Common myeloid progenitor, CD34-positive (primary cell): Measurements from ENCODE around the gene MAP3K12.

Experiments
- CTCF ChIA-PET: fragments of 350-600 bp; sonication (Branson Sonifier 250); formaldehyde crosslinking; loops from one replicate; lab custom pipeline; 2021; ENCODE audit warnings: antibody characterized with exemption; lab: Charles Lee
- POLR2A ChIA-PET: fragments of 350-600 bp; sonication (Branson Sonifier 250); formaldehyde crosslinking; loops from one replicate; lab custom pipeline; 2021; ENCODE audit warnings: antibody characterized with exemption; lab: Charles Lee
- DNase-seq, 3 donors: peaks; one replicate each; pipeline versions ENCODE4 v3.0.0 to v3.0.0-alpha.2; 2013
- H3K27ac ChIP-seq, 2 experiments: 1 replicate in 1 of 2; 2 replicates in 1 of 2; pipeline ENCODE4 v1.7.0; 2013; ENCODE audit warnings: inconsistent platforms in 2 of 2, low read length in 2 of 2, mild to moderate bottlenecking in 2 of 2, low read depth in 1 of 2, moderate library complexity in 1 of 2; ENCODE audit not compliant: severe bottlenecking in 2 of 2, insufficient read depth in 1 of 2, poor library complexity in 1 of 2
- H3K27me3 ChIP-seq, 5 experiments: replicated peaks in 2 of 5; 1 replicate in 3 of 5; 2 replicates in 2 of 5; pipeline versions ENCODE4 v1.6.1 to v1.7.0; 2013; ENCODE audit warnings: low read length in 4 of 5, mild to moderate bottlenecking in 2 of 5, moderate library complexity in 2 of 5, inconsistent platforms in 1 of 5; ENCODE audit not compliant: insufficient read depth in 5 of 5, control insufficient read depth in 4 of 5
- H3K36me3 ChIP-seq, 4 experiments: 1 replicate in 2 of 4; 2 replicates in 2 of 4; pipeline versions ENCODE4 v1.6.1 to v1.7.0; 2013; ENCODE audit warnings: low read length in 3 of 4, control low read depth in 1 of 4, mild to moderate bottlenecking in 1 of 4; ENCODE audit not compliant: control insufficient read depth in 4 of 4, insufficient read depth in 4 of 4
- H3K4me1 ChIP-seq, 4 experiments: 1 replicate in 3 of 4; 2 replicates in 1 of 4; pipeline versions ENCODE4 v1.6.1 to v1.7.1; 2013; ENCODE audit warnings: low read length in 3 of 4, mild to moderate bottlenecking in 3 of 4, control low read depth in 1 of 4, inconsistent platforms in 1 of 4, moderate library complexity in 1 of 4; ENCODE audit not compliant: control insufficient read depth in 4 of 4, insufficient read depth in 4 of 4; ENCODE audit errors: control extremely low read depth in 1 of 4
- H3K4me3 ChIP-seq, 7 experiments: 1 replicate in 4 of 7; 2 replicates in 3 of 7; pipeline versions ENCODE4 v1.5.1 to v1.7.0; 2013; ENCODE audit warnings: mild to moderate bottlenecking in 7 of 7, low read length in 6 of 7, moderate library complexity in 6 of 7, inconsistent platforms in 2 of 7, low read depth in 2 of 7, control low read depth in 1 of 7; ENCODE audit not compliant: insufficient read depth in 4 of 7, control insufficient read depth in 1 of 7; ENCODE audit errors: extremely low read depth in 1 of 7
- H3K9me3 ChIP-seq, 5 experiments: 1 replicate in 4 of 5; 2 replicates in 1 of 5; pipeline versions ENCODE4 v1.6.1 to v1.7.1; 2013; ENCODE audit warnings: low read length in 4 of 5, mild to moderate bottlenecking in 2 of 5, inconsistent platforms in 1 of 5, low read depth in 1 of 5, moderate library complexity in 1 of 5; ENCODE audit not compliant: control insufficient read depth in 4 of 5, insufficient read depth in 2 of 5; ENCODE audit errors: control extremely low read depth in 1 of 5
- WGBS: methylation state at CpG from one replicate; pipeline ENCODE4 v1.1.5; 2013; ENCODE audit not compliant: insufficient coverage; 5-methylcytosine and 5-hydroxymethylcytosine counted together

MAP3K12 gene

DNA sequence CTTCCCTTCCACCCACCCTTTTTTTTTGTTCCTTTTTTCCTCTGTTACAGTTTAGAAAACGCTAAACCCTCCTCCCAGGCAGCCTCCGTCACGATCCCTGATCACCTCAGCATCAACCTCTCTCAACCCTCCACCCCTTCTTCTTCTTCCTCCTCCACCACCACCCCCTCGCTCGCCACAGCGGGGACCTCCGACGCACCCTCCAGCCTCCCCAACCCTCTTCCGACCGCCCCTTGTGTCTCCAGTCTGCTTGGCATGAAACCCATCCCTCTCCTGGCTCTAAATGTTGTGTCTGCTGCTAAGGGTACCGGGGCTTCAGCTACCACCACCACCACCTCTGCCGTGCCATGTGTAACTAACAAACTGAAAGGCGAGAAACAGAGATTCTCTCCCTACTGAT lies 24.4 kb downstream of the MAP3K12 start:
- no peaks in the 10 kb centered on the region for H3K9me3 ChIP-seq
- H3K4me1 ChIP-seq: no peaks in the 10 kb centered on the region
- WGBS: 94% methylated on average over 13 of the region's 13 CpGs
- no peak overlapping the region for H3K4me3 ChIP-seq
- no peaks in the 10 kb centered on the region for H3K27me3 ChIP-seq
- peaks cover 58 to 95% (median 78%) of the 10 kb centered on the region in 4 experiments for H3K36me3 ChIP-seq
- DNase-seq: no peak
- no peak overlapping the region for H3K27ac ChIP-seq
- CTCF ChIA-PET: interaction anchor here (0.7 to 8.9 kb wide), 13 partner anchors 8 to 154 kb away, joined by 3 to 130 read pairs (median 5); partner anchors contain the start of genes AAAS and NPFF
- POLR2A ChIA-PET: interaction anchor here (0.6 to 1.5 kb wide), 3 partner anchors 19 to 34 kb away, joined by 3 to 6 read pairs (median 3); no protein-coding TSS in a partner anchor

DNA sequence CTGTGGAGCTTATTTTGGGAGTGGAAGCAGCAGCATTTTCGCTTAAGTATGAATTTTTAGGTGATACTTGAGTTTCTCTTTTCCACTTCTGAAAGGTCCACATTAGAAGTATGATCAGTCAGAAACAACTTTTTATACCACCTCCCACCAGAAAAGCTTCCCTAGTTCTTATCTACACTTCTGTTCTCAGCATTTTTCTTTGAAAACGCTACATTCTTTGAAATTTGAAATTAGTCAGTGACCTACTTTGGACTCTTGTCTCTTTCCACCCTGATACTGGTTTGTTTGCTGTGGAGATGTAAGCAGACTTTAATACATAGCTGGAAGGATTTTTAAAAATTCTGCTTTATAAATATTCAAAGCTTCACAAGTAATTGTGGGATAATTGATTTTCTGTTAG lies 25.2 kb downstream of the MAP3K12 start:
- DNase-seq: no peak
- Histone ChIP-seq H3K9me3 (no peaks in the 10 kb centered on the region), H3K27me3 (no peaks in the 10 kb centered on the region), H3K36me3 (peaks cover 60 to 95% (median 81%) of the 10 kb centered on the region in 4 experiments), H3K4me3 (no peak overlapping the region), H3K4me1 (no peaks in the 10 kb centered on the region), H3K27ac (no peak overlapping the region)
- POLR2A ChIA-PET: interaction anchor here (1.5 to 4.6 kb wide), 2 partner anchors 8 to 35 kb away, joined by 6 to 20 read pairs; no protein-coding TSS in a partner anchor
- CTCF ChIA-PET: interaction anchor here (0.7 to 8.9 kb wide), 10 partner anchors 9 to 153 kb away, joined by 3 to 130 read pairs (median 8); partner anchors contain the start of genes AAAS and NPFF
- whole genome bisulfite sequencing: no CpG with 5 or more reads among the region's 2 CpGs

DNA sequence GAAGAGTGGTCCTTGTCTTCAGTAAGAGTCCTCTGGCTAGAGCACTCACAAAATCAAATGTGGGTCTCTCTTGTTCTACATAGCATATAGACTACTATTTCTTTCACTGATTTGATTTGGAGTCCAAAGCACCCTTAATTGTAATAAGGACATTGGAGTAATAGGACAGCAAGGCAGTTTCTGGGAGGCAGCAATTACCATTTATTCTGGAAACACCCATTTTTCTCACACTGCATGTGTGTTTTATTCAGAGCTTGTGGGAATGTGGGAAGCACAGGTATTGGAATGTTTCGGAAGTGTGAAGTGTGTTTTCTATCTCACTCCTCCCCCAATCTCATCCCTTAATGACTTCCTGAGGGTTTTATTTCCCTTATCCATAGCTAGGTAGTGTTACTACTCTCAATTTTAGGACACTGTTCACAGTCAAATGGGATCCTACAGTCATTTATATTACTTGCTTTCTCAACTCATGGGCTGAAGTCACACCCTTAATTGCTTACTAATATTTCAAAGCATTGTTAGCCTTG lies 27.1 kb downstream of the MAP3K12 start:
- H3K4me1 ChIP-seq: no peaks in the 10 kb centered on the region
- H3K4me3 ChIP-seq: no peak overlapping the region
- POLR2A ChIA-PET: interaction anchor here (4.6 kb wide), 1 partner anchor 10 kb away, joined by 20 read pairs; no protein-coding TSS in a partner anchor
- WGBS: no CpG with 5 or more reads among the region's 1 CpG
- no peaks in the 10 kb centered on the region for H3K9me3 ChIP-seq
- DNase-seq: no peak
- no peak overlapping the region for H3K27ac ChIP-seq
- no peaks in the 10 kb centered on the region for H3K27me3 ChIP-seq
- CTCF ChIA-PET: interaction anchor here (1.3 to 8.9 kb wide), 4 partner anchors 11 to 120 kb away, joined by 5 to 130 read pairs (median 16); partner anchors contain the start of gene NPFF
- H3K36me3 ChIP-seq: peaks cover 58 to 97% (median 87%) of the 10 kb centered on the region in 4 experiments

DNA sequence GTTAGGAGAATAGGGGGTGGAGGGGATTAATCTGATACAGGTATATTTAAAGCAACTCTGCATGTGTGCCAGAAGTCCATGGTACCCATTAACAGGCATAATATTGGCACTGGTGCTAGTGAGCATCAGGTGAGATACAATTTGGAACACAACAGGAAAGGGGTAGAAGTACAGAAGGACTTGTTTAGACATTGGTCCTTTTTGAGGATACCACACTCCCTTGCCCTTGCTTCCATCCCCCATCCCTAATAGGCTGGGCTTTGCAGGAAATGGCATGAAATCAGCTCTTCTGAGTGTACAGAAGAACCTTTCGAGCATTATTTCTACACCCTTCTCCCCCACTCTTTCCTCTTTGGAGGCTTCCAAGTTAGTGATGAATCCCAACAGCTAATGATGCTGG lies 31.0 kb downstream of the MAP3K12 start:
- Histone ChIP-seq H3K27ac (no peak overlapping the region), H3K9me3 (no peaks in the 10 kb centered on the region), H3K36me3 (peaks cover 57 to 97% (median 87%) of the 10 kb centered on the region in 4 experiments), H3K4me1 (no peaks in the 10 kb centered on the region), H3K4me3 (no peak overlapping the region), H3K27me3 (no peaks in the 10 kb centered on the region)
- ChIA-PET POLR2A (interaction anchor here (0.6 to 0.7 kb wide), 2 partner anchors 14 to 64 kb away, joined by 3 read pairs; no protein-coding TSS in a partner anchor), CTCF (interaction anchor here (0.7 to 4.1 kb wide), 6 partner anchors 8 to 120 kb away, joined by 3 to 14 read pairs (median 8); no protein-coding TSS in a partner anchor)
- WGBS: 100% methylated on average over 1 of the region's 1 CpG
- no peak for DNase-seq

DNA sequence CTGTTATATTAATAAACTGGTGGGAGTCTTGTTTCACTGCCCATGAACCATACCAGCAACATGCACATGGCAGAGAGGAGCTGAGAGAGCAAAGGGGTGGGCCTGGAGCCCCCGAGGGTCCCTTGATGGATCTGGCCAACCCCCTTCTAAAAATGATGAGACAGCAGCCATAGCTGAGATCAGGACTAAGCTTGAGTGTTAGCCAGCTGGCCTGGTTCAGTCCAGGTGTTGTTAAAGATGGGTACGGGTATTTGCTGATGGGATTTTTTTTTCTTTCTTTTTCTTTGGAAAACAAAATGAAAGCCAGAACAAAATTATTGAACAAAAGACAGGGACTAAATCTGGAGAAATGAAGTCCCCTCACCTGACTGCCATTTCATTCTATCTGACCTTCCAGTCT lies 31.4 kb downstream of the MAP3K12 start:
- peaks cover 57 to 97% (median 88%) of the 10 kb centered on the region in 4 experiments for H3K36me3 ChIP-seq
- ChIA-PET CTCF (interaction anchor here (0.7 to 4.1 kb wide), 6 partner anchors 8 to 120 kb away, joined by 3 to 14 read pairs (median 8); no protein-coding TSS in a partner anchor), POLR2A (interaction anchor here (0.7 kb wide), 1 partner anchor 13 kb away, joined by 3 read pairs; no protein-coding TSS in a partner anchor)
- no peaks in the 10 kb centered on the region for H3K9me3 ChIP-seq
- no peak overlapping the region for H3K27ac ChIP-seq
- no peak for DNase-seq
- H3K27me3 ChIP-seq: no peaks in the 10 kb centered on the region
- WGBS: 80% methylated on average over 1 of the region's 2 CpGs
- no peak overlapping the region for H3K4me3 ChIP-seq
- no peaks in the 10 kb centered on the region for H3K4me1 ChIP-seq

DNA sequence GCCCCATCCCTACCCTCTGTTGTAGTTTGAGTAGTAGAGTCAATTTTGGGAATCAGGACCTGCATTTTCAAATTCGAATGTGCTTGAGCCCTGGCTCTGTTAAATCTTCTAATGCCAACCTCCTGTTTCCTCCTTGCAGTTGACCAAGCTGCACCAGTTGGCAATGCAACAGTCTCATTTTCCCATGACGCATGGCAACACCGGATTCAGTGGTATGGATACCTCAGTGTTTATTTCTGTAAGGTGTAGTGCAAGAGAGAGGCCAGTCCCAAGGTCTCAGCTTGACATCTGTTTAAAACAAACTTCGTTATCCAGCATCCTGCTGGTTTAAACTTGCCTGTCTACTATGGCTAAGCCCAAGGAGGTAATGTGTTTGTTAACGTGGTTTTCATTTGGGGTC lies 32.2 kb downstream of the MAP3K12 start:
- no peak for DNase-seq
- ChIA-PET CTCF (interaction anchor here (2.3 to 4.1 kb wide), 3 partner anchors 9 to 12 kb away, joined by 6 to 14 read pairs (median 9); no protein-coding TSS in a partner anchor), POLR2A (no interaction called here)
- Histone ChIP-seq H3K27me3 (no peaks in the 10 kb centered on the region), H3K27ac (no peak overlapping the region), H3K36me3 (peaks cover 57 to 97% (median 88%) of the 10 kb centered on the region in 4 experiments), H3K4me3 (no peak overlapping the region), H3K9me3 (no peaks in the 10 kb centered on the region), H3K4me1 (no peaks in the 10 kb centered on the region)
- 100% methylated on average over 3 of the region's 5 CpGs for WGBS

DNA sequence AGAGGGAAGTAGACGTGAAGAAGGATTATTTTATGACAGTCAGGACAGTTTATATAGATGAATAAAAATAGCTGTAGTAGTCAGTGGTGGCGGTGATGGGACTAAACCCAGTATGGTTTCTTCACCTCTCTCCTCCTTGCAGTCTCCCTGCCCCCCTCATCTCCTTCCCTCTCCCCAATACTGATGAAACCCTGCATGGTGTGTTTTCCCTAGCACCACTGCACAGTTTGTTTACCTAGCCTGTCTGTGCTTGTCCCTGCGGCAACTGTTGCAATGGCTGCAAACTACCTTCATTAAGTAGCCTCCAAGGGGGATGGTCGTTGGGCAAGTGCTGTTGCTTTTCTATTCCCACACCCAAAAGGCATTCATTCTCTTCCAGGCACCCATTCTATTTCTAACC lies 32.6 kb downstream of the MAP3K12 start:
- Histone ChIP-seq H3K4me1 (no peaks in the 10 kb centered on the region), H3K27me3 (no peaks in the 10 kb centered on the region), H3K9me3 (no peaks in the 10 kb centered on the region), H3K27ac (no peak overlapping the region), H3K4me3 (no peak overlapping the region), H3K36me3 (peaks cover 55 to 97% (median 86%) of the 10 kb centered on the region in 4 experiments)
- DNase-seq: no peak
- POLR2A ChIA-PET: interaction anchor here (1.1 kb wide), 1 partner anchor 9 kb away, joined by 5 read pairs; no protein-coding TSS in a partner anchor
- WGBS: 96% methylated on average over 2 of the region's 4 CpGs
- CTCF ChIA-PET: interaction anchor here (1.1 to 4.1 kb wide), 4 partner anchors 9 to 12 kb away, joined by 4 to 24 read pairs (median 12); no protein-coding TSS in a partner anchor
